ENCODE measurements around the gene POLR2J2.
"Not testable (repeated sequence)": the region's sequence is repeated elsewhere in the genome, so short reads cannot be mapped to it uniquely, and the experiment has no call there.

The POLR2J2 gene

GRCh38 chr7:102671956-102672307 lies 469 bp upstream of the POLR2J2 start:
- DNase-seq (ENCODE audit: low read depth in 2 of 2) = not testable (repeated sequence)

GRCh38 chr7:102667523-102667922 lies 3.9 kb downstream of the POLR2J2 start:
- DNase-seq (ENCODE audit: low read depth in 2 of 2) = not testable (repeated sequence)

DNA sequence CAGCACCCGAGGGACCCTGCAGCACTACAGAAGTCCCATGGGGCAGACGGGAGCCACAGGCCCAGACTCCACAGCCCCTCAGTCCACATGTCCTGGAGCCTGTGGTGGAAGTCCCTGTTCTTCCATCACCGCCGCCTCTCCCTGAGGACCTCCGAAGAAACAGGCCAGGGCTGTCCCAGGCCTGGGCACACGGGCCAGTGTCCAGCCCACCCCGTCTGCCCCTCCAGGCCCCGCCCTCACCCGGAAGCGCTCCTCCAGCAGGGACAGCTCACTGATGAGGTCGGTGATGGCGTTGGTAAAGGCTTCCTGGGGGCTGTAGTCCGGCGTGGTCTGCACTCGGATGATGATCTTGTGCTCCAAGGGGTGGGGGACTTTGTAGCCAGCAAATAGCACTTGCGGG lies 4.6 kb downstream of the POLR2J2 start:
- not testable (repeated sequence) for DNase-seq (ENCODE audit: low read depth in 2 of 2)

DNA sequence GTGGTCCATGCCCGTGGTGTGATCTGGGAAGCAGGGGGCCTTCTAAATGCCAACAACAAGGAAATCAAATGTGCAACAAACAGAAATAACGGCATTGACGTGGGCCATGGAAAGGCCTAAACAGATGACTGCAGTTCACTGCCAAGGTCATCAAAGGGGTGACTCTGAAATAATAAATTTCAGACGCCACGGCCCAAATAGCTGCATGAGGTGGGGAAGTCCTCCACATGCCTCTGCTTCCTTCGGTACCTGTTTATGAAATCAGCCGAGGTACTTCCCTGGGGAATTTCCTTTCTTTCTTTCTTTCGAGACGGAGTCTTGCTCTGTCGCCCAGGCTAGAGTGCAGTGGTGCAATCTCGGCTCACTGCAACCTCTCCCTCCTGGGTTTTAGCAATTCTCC lies 6.7 kb downstream of the POLR2J2 start:
- DNase-seq (ENCODE audit: low read depth in 2 of 2) = not testable (repeated sequence)

DNA sequence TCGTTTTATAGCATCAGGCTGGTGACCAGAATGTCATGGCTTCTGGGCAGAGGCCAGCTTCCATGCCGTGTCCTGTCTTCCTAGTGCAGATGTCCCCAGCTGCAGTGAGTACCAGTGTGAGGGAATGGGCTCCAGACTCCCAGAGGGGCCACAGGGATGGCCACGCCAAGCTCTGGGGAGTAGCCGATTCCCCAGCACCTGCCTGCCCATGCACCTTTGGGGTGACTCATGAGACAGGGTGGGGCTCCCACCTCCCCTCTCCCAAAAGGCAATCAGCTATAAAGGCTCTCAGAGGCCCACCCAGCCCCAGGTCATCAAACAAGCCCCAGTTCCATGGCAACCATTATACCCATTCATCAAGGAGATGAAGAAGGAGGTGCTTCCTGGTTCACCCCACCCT lies 21.5 kb downstream of the POLR2J2 start, which contains the start of gene SPDYE2B:
TSS of gene SPDYE2B (plus strand) at position 396 of the 400 bp plus-strand sequence. CDS start 2,030 bp downstream, outside the sequence.
- DNase-seq (ENCODE audit: low read depth in 2 of 2) = not testable (repeated sequence)

GRCh38 chr7:102647813-102648212 lies 23.6 kb downstream of the POLR2J2 start:
- DNase-seq (ENCODE audit: low read depth in 2 of 2) = not testable (repeated sequence)

DNA sequence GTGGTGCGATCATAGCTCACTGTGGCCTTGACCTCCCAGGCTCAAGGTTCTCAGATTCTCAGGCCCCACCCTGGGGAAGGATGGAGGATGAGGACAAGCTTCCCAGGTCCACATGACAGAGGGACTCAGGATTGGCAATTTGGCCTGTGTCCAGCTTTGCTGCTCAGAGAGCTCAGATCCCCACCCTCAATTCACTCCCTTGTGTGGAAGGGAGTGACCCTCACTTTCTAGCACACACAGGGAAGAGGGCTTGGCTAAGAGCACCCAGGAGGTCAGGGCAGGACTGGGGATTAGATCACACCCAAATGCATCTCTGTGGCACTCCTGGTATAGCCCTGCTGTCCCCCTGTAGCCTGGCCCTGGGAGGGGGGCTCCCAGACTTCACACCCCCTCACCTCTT lies 28.1 kb downstream of the POLR2J2 start:
- DNase-seq (ENCODE audit: low read depth in 2 of 2) = not testable (repeated sequence)

DNA sequence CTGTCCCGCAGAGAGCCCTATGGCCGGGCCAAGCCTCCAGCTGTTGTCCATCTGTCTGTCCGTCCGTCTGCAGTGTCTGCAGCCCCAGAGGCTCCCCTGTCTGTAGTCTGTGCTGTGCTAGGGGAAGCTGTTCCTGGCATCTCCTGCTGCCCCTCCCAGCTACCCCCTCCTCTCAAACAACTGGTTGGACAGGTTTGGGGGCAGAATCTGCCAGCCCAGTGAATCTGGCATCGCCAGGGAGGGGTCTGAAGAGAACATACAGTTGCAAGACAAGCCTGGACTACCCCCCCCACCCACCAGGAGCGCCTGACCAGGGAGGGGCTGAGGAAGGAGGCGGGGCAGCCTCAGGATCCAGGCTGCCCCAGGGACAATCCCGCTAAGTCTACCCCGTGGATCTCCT lies 28.8 kb downstream of the POLR2J2 start, which contains the start of gene UPK3BL1:
TSS of gene UPK3BL1 (minus strand) at position 101 of the 400 bp plus-strand sequence. CDS start at position 51, 50 bp downstream.
- DNase-seq (ENCODE audit: low read depth in 2 of 2) = not testable (repeated sequence)

GRCh38 chr7:102638848-102639247 lies 32.6 kb downstream of the POLR2J2 start:
- not testable (repeated sequence) for DNase-seq (ENCODE audit: low read depth in 2 of 2)

GRCh38 chr7:102636956-102637355 lies 34.5 kb downstream of the POLR2J2 start:
- not testable (repeated sequence) for DNase-seq (ENCODE audit: low read depth in 2 of 2)

DNA sequence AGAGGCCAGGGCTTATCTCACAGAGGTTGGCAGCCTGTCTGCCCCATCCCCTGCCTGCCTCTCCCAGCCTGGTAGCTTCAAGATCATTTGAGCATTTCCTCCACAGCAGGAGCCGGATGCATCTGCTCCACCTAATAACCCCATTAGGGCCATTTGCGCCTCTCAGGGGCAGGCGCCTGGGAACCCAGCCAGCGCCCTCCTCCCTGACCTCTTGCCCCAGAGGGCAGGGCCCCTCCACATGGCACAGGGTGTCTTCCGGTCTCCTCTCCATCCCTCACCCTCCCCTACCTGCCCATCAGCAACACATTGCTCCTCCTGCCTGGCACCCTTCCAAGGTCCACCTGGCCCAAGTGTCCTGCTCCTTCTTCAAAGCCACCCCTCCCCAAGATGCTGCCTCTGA lies 36.1 kb downstream of the POLR2J2 start:
- DNase-seq (ENCODE audit: low read depth in 2 of 2) = not testable (repeated sequence)

DNA sequence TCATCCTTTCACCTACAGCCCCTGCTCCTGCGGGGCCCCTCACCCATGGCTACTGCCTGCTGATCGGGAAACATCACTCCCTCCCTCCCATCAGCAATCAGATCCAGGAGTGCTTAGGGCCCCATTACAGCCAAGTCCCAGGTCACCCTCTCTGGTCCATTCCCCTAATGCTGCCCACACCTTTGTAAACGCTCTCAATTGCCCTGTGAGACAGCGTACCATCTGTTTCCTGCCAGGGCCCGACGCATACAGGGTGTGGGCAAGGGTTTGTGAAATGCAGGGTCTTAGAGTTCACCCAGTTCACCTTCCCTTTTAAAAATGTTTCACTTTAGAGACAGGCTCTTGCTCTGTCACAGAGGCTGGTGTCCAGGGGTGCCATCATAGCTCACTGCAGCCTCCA lies 37.2 kb downstream of the POLR2J2 start:
- DNase-seq (ENCODE audit: low read depth in 2 of 2) = not testable (repeated sequence)

- DNase-seq (ENCODE audit: low read depth in 2 of 2) = not testable (repeated sequence)
These were observed 40.8 kb downstream of the POLR2J2 start for GRCh38 chr7:102630622-102631021.

GRCh38 chr7:102627271-102627904 lies 44.1 kb downstream of the POLR2J2 start:
- not testable (repeated sequence) for DNase-seq (ENCODE audit: low read depth in 2 of 2)

- not testable (repeated sequence) for DNase-seq (ENCODE audit: low read depth in 2 of 2)
These were observed 53.3 kb downstream of the POLR2J2 start for GRCh38 chr7:102618122-102618521.

- DNase-seq (ENCODE audit: low read depth in 2 of 2) = not testable (repeated sequence)
These were observed 54.8 kb downstream of the POLR2J2 start, which contains the start of gene RASA4 for GRCh38 chr7:102616507-102617125. Gene RASA4 (minus strand): TSS chr7:102616756. CDS start chr7:102616689, 67 bp downstream.

All from stimulated activated CD8-positive, alpha-beta memory T cell treated with anti-CD3 and anti-CD28 coated beads, Interleukin-2, amount 100 ng/mL, for 1 hour (primary cell).